ENCODE data around the gene CPLANE1. TPM values are rescaled to one million over a fixed set of nuclear protein-coding genes. Genes with fewer than 3 reads are reported as not detected.

Gene CPLANE1
- polyA plus RNA-seq, 1 experiment = 6.8 TPM

DNA sequence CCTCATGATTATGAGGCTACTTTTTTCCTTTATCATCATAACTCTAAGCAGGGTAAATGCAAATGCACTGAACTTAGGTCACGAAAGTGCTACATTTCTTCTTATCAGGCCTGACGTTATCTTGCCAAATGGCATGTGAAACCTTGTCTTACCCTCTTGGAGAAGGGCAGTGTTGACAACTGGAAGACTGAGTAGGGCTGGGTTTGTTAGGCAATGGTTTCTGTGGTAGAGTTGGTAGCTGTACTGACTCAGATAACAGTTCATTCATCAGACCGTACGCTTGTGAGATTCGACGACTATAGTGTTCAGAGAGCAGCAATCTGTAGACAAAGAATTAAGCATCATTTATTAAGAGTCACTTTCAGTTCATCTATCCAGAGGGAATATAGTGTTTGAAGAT is 127.7 kb downstream of the CPLANE1 start:
- peaks cover 4% of the 10 kb centered on the region; the same call in 1 of the 2 replicates for H3K36me3 ChIP-seq (ENCODE audit: control insufficient read depth, insufficient read depth, low read length)
- H3K4me3 ChIP-seq (ENCODE audit: low read depth, low read length) = no peak overlapping the region
- no peaks in the 10 kb centered on the region for H3K27me3 ChIP-seq (ENCODE audit: control insufficient read depth, insufficient read depth, low read length)
- DNase-seq (ENCODE audit: low read depth) = no peak
- TF ChIP-seq, protein P1, sequence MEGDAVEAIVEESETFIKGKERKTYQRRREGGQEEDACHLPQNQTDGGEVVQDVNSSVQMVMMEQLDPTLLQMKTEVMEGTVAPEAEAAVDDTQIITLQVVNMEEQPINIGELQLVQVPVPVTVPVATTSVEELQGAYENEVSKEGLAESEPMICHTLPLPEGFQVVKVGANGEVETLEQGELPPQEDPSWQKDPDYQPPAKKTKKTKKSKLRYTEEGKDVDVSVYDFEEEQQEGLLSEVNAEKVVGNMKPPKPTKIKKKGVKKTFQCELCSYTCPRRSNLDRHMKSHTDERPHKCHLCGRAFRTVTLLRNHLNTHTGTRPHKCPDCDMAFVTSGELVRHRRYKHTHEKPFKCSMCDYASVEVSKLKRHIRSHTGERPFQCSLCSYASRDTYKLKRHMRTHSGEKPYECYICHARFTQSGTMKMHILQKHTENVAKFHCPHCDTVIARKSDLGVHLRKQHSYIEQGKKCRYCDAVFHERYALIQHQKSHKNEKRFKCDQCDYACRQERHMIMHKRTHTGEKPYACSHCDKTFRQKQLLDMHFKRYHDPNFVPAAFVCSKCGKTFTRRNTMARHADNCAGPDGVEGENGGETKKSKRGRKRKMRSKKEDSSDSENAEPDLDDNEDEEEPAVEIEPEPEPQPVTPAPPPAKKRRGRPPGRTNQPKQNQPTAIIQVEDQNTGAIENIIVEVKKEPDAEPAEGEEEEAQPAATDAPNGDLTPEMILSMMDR (IDR thresholded peaks at IDR 0.05; ENCODE audit: insufficient read depth, low read depth, low read length) = no peak
- ChIA-PET POLR2A (no interaction called here), CTCF (no interaction called here)

DNA sequence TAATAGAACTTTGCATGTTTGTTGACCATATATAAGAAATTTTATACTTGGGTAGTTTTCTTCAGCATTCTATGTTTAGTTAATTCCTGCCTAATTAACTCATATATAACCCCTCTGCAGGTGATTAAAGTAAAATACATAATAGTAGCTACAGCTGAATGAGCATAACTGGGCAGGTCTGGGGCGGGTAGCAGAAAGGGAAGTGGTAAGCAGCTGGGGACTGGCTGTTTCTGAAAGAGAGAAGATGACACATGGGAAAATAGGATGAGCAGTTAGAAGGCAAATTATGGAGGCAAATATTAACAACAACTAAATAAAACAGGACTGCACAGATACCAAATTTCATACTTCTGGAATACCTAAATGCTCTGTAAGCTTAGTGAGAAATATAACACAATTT is 128.1 kb downstream of the CPLANE1 start:
- TF ChIP-seq, protein P1 (IDR thresholded peaks at IDR 0.05; ENCODE audit: insufficient read depth, low read depth, low read length) = no peak
- Histone ChIP-seq H3K27me3 (ENCODE audit: control insufficient read depth, insufficient read depth, low read length) (no peaks in the 10 kb centered on the region), H3K4me3 (ENCODE audit: low read depth, low read length) (no peak overlapping the region), H3K36me3 (ENCODE audit: control insufficient read depth, insufficient read depth, low read length) (peaks cover 3% of the 10 kb centered on the region; the same call in 1 of the 2 replicates)
- ChIA-PET POLR2A (no interaction called here), CTCF (no interaction called here)
- no peak for DNase-seq (ENCODE audit: low read depth)

DNA sequence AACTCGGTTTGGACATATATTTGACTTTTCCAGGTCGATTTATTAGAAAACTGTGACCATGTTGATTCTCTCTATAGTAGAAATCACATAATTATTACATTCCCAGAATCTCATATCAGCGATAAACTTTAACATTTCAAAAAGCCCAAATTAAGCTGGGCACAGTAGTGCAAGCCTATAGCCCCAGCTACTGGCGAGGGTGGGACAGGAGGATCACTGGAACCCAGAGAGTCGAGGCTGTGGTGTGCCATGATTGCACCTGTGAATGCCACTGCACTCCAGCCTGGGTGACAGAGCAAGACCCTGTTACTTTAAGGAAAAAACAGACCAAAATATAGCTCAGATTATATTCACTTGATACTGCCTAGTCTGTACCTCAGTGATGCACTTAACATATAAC is 128.9 kb downstream of the CPLANE1 start:
- TF ChIP-seq, protein P1 (IDR thresholded peaks at IDR 0.05; ENCODE audit: insufficient read depth, low read depth, low read length) = no peak
- Histone ChIP-seq H3K27me3 (ENCODE audit: control insufficient read depth, insufficient read depth, low read length) (no peaks in the 10 kb centered on the region), H3K4me3 (ENCODE audit: low read depth, low read length) (no peak overlapping the region), H3K36me3 (ENCODE audit: control insufficient read depth, insufficient read depth, low read length) (peaks cover 3% of the 10 kb centered on the region; the same call in 1 of the 2 replicates)
- POLR2A ChIA-PET = no interaction called here
- no peak for DNase-seq (ENCODE audit: low read depth)
- CTCF ChIA-PET = interaction anchor here (0.6 kb wide), 1 partner anchor 56 kb away, joined by 3 read pairs; no protein-coding TSS in a partner anchor

DNA sequence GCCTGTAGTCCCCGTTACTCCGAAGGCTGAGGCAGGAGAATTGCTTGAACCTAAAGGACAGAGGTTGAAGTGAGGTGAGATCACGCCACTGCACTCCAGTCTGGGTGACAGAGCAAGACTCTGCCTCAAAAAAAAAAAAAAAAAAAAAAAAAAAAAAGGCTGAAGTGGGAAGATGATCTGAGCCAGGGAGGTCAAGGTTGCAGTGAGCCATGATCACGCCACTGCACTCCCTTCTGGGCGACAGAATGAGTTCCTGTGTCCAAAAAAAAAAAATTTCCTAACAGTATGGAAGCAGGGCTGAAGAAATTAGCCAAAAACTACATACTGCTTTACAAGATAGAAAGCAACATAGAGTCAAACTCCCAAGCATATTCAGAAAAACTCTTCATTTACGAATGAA is 132.8 kb downstream of the CPLANE1 start:
- Histone ChIP-seq H3K27me3 (ENCODE audit: control insufficient read depth, insufficient read depth, low read length) (no peaks in the 10 kb centered on the region), H3K36me3 (ENCODE audit: control insufficient read depth, insufficient read depth, low read length) (peaks cover 3% of the 10 kb centered on the region; the same call in 1 of the 2 replicates), H3K4me3 (ENCODE audit: low read depth, low read length) (no peak overlapping the region)
- TF ChIP-seq, protein P1 (IDR thresholded peaks at IDR 0.05; ENCODE audit: insufficient read depth, low read depth, low read length) = no peak
- no peak for DNase-seq (ENCODE audit: low read depth)
- CTCF ChIA-PET = no interaction called here
- POLR2A ChIA-PET = no interaction called here

DNA sequence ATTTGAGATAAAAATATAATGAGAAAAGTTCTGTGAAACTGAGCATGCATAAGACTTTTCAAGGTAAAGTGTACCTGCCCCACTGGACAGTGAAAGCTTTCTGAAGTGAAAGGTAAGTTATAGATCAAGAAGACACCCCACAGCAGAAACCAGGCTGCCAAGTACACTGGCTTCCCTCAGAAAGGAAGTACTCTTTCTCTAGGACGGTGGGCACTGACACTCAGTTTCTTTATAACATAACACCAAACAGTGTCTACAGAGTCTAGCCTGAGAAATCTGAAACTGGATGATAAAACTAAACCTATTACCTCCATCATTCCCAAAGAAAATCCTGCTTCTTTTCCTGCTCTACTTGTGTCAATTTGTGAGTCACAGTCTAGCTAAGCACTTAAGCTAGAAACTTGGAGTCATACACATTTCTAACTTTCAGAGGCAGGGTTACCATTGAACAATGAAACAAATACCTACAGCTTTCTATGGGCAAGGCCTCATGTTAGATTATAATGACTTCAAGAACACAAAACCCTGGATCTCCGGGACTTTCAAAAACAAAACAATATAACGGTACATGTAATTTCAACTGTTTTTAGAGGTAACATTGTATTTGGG is 136.7 kb downstream of the CPLANE1 start:
- Histone ChIP-seq H3K36me3 (ENCODE audit: control insufficient read depth, insufficient read depth, low read length) (peaks cover 2% of the 10 kb centered on the region), H3K27me3 (ENCODE audit: control insufficient read depth, insufficient read depth, low read length) (no peaks in the 10 kb centered on the region), H3K4me3 (ENCODE audit: low read depth, low read length) (no peak overlapping the region)
- ChIA-PET POLR2A (no interaction called here), CTCF (no interaction called here)
- TF ChIP-seq, protein P1 (IDR thresholded peaks at IDR 0.05; ENCODE audit: insufficient read depth, low read depth, low read length) = no peak
- no peak for DNase-seq (ENCODE audit: low read depth)

Data from BJ (cell line).